NCI-H82 treated with DMSO at 0.1 percent for 48 hours (cell line): Measurements from ENCODE around the gene BDP1.
"Not testable (repeated sequence)": the region's sequence is repeated elsewhere in the genome, so short reads cannot be mapped to it uniquely, and the experiment has no call there.

ENCODE experiments used
- DNase-seq: peaks from one replicate; lab custom pipeline; 2025; ENCODE audit not compliant: unreplicated experiment; lab: John Stamatoyannopoulos, UW

Gene BDP1

GRCh38 chr5:71455427-71456361, at the start of gene BDP1:
Gene BDP1, plus strand, starts transcription at chr5:71455651. Its CDS starts 227 bp downstream, at chr5:71455878.
- DNase-seq = peak; percentile 51

DNA sequence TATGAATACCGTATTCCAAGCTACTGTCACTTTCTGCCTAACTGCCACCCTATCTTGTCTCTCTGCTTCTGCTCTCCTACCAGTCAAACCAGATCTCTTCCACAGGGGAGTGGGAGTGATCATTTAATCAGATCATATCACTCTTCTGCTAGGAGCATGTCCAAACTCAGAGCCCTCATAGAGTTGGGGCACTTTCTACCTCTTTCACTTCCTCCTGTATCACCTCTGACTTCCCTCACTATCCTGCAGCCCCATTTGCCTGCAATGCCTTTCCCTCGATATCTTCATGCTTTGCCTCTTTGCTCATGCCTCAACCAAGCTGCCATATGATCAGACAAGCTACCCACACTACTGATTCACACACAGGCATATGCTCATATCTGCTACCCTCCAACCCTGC, 45.4 kb upstream of the BDP1 start:
- DNase-seq = not testable (repeated sequence)

DNA sequence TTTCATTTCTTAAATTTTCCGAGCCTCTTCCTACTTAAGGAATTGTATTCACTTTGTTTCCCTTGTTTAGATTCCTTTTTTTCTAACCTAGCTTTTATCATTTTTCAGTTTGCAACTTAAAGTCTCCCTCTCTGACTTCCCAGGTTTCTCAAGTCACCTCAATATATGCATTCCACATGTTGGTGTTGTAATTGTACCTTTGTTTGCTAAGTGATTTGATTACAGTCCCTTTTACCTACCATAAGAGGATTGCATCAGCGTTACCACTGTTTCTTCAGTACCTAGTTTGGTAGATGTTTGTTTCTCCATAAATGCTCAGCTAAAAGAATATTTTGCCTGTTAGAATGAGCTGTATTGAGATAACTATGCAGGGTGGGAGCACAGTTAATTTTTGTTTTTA, 39.8 kb upstream of the BDP1 start:
- not testable (repeated sequence) for DNase-seq

DNA sequence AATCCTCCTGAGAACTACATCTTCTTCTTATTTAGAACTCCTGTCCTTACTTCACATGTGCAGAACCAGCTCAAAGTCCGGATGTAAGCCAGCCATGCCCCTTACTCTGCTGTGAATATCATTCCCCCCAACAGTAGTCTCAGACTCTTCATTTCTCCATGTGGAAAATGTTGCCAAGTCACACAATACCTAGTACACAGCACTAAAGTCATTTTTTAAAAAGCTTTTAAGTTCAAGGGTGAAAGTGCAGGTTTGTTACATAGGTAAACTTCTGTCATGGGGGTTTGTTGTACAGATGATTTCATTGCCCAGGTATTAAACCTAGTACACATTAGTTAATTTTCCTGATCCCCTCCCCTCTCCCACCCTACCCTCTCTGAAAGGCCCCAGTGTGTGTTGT, 37.4 kb upstream of the BDP1 start:
- not testable (repeated sequence) for DNase-seq

- not testable (repeated sequence) for DNase-seq
These were observed 34.2 kb upstream of the BDP1 start for GRCh38 chr5:71421278-71421677.

GRCh38 chr5:71423896-71424295, 31.6 kb upstream of the BDP1 start:
- DNase-seq = not testable (repeated sequence)

DNA sequence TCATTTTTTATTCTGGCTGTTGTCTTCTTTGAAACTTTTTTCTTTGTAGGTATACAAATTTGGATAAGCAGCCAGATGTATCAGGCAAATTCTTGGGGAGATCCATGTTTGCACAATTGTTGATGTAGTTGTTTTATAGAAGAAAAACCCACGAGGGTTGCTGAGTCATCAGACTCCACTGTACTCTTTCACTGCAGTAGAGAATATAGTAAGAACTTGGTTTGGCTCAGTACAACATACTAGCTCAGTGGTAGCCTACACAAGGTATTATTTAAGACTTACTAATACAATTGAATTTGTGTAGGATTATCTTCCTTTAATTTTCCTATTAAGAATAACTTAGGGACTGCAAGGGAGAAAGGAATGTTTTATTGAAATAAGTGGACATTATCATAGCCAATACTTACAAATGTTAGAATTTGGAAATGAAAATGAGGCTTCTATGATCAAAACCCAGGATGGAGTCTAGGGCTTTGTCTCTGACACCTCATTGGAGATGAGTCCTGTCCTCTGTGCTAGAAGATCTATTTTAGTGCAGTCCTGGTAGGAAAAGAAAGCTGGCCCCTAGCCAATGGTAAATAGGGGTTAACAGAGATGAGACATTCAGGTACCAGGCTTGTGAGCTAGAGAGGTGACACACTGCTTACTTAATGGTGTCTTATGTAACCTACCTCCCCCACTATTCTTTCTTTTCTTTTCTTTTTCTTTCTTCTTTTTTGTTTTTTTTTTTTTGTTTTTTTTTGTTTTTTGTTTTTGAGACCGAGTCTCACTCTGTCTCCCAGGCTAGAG, 28.6 kb upstream of the BDP1 start:
- not testable (repeated sequence) for DNase-seq

DNA sequence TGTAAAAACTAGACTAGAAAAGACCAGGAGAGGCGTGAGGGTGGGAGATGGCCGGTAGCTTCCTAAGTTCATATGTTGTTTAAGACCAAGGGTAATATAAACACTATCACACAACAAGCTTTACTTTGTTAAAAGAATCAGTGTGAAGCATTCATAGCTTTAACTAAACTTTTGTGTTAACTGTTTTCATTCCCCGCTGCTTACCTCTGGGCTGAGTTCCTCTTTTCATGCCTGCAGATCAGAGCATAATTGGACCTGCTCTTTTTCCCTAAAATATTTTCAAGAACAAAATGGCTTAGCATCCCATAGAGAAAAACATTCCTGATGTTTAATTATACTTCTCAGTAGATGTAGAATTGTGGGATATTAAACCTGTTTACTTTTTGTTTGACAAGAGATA, 23.0 kb upstream of the BDP1 start:
- DNase-seq = not testable (repeated sequence)

- not testable (repeated sequence) for DNase-seq
These were observed 20.6 kb upstream of the BDP1 start for GRCh38 chr5:71434825-71435224.

DNA sequence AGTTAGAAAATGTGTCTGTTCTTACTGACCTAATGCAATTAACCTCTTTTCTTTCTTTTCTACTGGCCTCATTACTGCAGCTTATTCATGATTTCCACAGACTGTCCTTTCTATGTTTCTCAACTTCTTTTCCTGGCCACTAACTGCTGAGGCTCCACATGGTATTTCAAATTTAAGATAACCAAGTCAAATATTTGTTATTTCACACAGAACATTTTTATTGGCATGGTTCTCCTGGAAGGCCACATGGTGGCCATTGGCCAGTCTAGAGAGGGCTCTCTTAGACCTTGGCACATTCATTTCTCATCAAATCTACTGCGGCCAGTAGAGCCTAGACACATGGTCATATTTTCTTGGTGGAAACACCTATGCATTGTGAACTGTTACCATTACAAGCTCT, 13.9 kb upstream of the BDP1 start:
- not testable (repeated sequence) for DNase-seq

DNA sequence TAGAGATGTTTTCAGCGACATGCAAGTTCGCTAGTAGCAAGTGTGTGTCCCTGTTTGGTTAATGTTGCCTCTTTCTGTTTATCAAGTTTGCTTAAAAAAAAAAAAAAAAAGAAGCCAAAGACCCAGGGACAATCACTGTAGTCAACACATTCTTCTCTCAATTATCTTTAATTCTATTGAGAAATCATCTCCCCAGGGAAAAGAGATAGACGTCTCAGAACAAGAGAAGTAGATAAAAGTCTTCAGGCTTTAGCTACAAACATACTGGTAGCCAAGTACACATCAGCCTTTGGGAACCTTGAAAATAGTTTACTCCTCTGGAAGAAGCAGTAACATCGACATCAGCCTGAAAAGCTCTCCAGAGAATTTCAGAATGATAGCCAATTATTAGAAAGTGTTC, 11.6 kb upstream of the BDP1 start:
- DNase-seq = not testable (repeated sequence)

DNA sequence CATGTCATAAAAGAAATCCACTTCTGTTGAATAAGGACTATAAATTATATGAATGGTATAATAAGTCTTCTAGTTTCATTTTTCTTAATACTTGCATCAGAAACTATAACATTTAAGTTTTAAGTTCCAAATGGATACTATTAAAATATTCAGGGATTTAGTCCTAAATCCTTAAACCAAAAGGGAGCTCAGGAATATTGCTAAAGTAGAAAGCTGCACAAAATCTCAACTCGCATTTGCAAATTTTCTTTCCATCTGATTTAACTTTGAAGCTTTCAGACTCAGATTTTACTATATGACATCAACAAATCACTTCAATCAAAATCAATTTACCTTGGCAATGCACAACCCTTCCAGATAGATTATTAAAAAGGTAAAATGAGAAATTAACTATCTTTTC, 10.4 kb upstream of the BDP1 start:
- DNase-seq = not testable (repeated sequence)

DNA sequence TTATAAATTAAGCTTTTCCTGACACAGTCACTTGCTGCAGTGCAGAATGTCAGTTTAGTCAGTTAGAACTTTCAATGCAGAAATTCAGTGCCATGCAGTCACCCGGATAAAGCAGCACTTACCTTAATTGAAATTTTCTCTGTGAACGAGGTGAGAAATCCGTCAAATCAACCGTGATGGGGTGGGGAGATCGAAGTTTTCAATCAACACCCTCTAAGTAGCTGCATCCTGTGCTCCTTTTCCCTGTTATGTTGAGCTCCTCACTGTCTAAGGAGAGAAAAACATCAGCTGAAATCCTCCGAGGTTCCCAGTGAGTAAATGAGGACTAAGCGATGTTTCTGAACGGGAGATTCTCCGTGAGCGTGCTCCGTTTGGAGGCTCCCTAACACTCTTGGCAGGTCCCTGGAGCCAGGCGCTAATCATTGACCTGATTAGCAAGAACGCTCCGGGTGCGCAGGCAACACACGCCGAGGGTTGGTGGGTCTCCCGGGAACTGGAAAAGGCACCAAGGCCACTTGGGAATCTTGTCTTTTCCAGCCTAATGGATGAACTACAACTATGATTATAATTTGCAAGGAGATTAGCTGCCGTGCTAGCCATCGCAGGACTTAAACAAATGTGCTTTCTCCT, 9.8 kb upstream of the BDP1 start:
- not testable (repeated sequence) for DNase-seq

GRCh38 chr5:71446540-71447216, 8.8 kb upstream of the BDP1 start:
- DNase-seq = not testable (repeated sequence)

DNA sequence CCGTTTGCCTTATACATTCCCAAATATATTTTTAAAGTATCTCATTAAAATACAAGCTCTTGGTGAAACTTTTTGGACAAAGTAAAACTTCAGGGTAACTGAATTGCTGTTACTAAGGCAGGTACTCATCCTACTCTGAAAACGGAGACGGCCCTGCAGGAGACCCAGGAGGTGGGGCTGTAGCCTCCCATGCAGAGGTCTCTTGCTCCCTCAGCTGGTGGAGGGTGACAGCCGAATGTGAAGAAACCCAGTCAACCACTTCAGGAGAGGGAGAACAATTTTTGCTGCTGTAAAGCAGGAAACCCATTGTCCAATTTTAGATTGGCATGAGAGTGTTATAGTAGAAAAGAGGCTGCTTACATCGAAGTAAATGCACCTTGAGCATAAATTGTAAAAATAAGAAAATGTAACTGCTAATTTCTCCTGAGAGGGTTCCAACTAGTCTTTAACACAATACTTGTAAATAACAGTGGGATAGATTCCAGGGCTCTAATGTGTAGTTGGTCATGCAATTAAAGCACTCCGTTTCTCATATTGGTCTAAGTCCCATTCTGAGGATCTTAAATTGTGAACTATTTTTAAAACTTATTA, 8.1 kb upstream of the BDP1 start:
- not testable (repeated sequence) for DNase-seq

DNA sequence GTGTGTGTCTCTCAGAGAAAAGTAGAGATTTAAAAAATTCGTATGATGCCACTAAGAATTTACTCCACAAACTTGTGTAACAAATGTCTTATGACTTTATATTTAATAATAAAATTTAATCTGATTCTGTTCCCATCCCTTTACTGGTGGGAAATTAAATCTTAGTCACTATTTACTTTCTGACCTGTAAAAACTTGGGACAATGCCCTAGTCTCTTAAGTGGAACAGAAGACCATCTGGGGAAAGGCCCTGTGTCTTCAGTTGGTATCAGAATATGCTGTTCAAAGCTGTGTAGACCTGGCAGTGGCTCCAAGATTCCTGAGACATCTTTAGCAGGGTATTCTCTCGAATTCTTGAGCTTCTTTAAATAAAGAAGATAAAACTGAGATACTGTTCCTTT, 2.6 kb upstream of the BDP1 start:
- DNase-seq = no peak

DNA sequence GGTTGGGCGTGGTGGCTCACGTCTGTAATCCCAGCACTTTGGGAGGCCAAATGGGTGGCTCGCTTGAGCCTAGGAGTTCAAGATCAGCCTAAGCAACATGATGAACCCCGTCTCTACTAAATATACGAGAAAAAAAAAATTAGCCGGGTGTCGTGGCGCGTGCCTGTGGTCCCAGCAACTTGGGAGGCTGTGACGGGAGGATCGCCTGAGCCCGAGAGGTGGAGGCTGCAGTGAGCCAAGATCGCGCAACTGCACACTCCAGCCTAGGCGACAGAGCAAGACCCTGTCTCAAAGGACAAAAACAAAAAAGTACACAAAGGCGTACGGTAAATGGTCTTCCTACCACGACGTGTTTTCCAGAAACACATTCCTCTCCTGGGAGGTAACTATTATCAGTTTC, 538 bp upstream of the BDP1 start:
- no peak for DNase-seq

DNA sequence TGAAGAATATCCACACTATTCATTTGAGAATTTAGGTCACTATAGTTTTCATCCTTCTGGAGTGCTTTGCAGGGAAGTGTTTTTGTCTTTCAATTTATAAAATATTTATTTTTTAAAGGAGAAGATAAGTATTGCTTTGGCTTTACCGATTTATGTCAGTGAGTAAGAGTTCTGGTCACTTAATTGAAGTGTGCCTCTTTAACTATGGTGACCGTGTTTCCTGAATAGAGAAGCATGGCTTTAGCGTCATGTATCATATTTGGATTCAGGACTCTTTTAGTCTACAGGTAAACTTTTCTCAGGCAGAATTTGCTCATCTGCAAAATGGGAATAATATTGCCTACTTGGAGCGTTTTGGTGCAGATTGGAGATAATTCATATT, 902 bp downstream of the BDP1 start:
- no peak for DNase-seq

DNA sequence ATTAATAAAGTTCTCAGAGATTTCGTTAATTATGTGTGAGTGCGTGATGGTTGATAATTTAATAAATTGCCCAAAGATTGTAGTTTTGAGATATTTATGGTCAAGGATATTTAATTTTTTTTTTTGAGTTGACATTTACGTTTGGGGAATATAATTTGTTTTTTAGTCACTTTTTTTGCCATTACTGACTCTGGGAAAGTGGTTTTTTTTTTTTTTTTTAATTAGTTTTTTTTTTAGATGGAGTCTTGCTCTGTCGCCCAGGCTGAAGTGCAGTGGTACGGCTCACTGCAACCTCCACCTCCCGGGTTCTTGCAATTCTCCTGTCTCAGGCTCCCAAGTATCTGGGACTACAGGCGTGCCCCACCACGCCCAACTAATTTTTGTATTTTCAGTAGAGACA, 1.7 kb downstream of the BDP1 start:
- DNase-seq = no peak

DNA sequence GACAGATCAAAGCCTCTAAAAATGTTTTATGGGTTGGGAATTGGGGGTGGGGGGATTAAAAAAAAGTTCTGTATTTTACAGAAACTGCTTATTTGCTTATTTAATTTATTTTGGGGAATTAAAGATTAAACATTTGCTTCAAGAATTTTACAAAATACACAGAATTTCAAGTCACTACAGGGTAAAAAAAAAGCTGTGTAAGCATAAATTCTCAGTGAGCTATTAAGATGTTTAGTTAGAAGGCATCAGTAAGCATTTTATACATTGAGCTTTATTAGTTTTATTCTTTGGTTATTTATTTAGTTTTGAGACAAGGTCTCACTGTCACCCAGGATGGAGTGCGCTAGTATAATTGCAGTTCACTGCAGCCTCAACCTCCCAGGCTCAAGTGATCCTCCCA, 5.2 kb downstream of the BDP1 start:
- DNase-seq = no peak

DNA sequence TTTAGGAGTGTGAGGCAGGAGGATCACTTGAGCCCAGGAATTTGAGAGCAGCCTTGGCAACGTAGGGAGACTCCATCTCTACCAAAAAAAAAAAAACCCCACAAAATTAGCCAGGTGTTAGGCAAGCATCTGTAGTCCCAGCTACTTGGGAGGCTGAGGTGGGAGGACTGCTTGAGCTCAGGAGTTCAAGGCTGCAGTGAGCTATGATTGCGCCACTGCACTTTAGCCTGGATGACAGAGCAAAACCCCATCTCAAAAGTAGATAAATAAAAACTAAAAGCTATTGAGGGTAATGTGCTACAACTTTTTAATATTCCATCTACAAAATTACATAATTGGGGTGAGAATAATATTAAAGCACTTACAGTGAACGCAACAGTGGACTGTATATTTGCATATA, 5.9 kb downstream of the BDP1 start:
- no peak for DNase-seq
